GM21723 (cell line): ENCODE results near the gene RPS3.
A peak's percentile ranks its signal among the peaks of the same experiment; 100 is the strongest.
"Not testable (repeated sequence)": the region's sequence is repeated elsewhere in the genome, so short reads cannot be mapped to it uniquely, and the experiment has no call there.

Experiments
- ATAC-seq: cut with Tn5 transposase; IDR thresholded peaks from one replicate; pipeline ENCODE4 v1.9.1; 2021; ENCODE audit warnings: mild to moderate bottlenecking, moderate library complexity; ENCODE audit not compliant: unreplicated experiment

RPS3 gene

DNA sequence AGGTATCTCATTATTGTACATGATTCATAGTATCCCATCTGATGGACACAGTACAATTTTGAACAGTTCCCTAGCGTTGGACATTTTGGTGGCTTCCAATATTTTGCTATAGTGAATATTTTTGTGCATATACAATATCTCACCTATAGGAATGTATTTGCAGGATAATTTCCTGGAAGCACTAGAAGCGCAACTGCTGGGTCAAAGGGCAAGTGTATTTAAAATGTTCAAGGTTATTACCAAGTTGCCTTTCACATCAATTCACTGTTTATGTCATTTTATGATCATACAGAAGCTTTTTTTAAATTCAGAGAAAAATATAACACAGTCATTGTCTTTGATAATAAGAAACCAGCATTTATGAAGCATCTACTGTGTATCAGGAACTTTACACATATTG, 19.1 kb upstream of the RPS3 start:
- no peak for ATAC-seq

DNA sequence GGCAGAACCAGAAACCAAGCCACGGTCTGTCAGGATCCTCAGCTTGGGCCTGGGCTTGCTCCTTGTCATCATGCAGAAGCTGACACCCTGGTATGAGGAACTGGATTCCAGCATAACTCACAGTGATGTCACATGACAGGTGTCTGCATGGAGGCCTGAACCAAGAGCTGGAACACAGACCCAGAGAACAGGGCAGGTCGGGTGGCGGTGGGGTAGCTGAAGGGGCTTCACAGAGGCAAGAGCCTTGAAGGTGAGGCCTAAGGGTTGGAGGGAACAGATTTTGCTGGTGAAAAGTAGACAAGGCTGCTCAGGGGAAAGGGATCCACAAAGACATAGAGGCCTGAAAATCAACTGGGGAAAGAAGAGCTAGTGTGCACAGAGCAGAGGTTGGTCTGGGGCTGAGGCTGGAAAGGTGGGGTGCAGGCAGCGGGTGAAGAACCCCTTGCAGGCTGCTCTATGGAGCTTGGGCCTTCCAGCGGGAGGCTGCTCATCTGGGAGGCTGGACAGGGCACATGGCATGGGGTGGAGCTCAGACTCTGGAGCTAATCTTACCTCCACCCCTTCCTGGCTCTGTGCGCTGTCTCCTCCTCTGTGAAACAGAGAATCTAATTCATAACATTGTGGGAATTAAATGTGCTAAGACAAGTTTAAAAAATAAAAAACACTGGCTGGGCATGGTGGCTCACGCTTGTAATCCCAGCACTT, 18.4 kb upstream of the RPS3 start:
- ATAC-seq: no peak

DNA sequence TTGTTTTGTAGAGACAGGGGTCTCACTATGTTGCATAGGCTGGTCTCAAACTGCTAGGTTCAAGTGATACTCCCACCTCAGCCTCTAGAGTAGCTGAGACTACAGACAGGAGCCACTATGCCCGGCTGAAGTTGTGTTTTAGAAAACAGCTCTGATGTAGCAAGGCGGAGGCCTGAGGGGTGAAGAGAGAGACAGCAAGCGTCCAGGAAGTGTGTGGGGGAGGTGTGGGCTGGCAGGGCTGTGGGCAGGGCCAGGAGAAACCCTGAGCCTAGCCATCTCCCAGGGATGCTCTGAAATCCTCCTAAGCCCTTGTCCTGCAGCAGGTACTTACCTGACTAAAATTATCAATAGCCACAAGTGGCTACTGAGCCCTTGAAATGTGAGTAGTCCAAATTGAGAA, 16.1 kb upstream of the RPS3 start:
- no peak for ATAC-seq

DNA sequence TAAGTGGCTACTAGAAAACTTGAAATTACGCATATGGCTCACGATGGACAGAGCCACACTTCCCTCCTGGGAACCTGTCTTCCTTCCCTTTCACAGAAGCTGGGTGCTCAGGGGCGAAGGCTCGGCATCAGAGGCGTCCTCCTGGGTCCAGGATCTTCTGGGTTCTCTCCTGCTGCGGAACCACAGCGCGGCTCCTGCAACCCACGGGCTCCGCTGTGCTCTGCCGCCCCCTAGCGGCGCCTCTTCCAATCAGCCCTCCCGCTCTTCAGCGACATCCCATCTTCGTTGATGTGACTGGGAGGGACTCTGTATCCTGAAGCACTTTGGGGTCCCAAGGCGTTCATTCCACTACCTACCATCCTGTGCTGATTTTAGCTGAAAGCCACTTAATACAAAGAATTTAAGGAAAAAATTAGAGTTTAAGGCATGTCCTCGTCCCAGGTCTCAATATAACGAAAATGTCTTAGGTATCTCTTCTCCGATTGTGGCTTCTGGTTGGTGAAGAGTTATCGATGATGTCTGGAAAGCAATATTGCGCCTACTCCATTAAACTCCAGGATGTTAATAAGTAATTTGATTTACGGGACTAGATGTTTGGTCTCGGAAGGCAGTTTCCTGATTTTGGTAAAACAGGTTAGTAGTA, 14.8 kb upstream of the RPS3 start:
- no peak for ATAC-seq

DNA sequence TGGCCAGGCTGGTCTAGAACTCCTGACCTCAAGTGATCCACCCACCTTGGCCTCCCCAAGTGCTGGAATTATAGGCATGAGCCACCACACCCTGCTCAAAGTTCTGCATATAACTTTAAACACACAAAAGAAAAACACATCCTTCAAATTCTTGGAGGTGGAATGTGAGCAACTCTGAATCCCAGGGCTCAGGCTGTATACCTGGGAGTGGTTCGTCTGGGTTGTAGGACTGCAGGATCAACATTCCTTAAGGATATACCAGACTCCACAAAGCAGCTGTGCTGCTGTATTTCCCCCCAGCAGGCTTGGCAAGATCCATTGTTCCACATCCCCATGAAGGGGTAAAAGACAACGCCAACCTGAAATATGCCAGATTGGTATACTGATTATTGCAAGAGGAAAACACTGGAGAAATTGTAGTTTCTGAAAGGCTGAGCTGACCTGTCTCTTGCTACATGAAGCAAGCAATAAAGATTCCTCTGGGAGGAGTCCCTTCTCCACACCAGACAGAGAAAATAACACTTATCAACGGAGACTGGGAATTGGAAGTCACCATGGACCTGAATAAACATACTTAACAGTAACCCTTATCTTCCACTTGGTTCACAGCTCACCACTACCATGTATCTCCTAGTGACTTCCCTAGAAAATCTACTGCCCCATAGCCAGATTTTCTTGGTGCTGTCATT, 12.2 kb upstream of the RPS3 start:
- no peak for ATAC-seq

DNA sequence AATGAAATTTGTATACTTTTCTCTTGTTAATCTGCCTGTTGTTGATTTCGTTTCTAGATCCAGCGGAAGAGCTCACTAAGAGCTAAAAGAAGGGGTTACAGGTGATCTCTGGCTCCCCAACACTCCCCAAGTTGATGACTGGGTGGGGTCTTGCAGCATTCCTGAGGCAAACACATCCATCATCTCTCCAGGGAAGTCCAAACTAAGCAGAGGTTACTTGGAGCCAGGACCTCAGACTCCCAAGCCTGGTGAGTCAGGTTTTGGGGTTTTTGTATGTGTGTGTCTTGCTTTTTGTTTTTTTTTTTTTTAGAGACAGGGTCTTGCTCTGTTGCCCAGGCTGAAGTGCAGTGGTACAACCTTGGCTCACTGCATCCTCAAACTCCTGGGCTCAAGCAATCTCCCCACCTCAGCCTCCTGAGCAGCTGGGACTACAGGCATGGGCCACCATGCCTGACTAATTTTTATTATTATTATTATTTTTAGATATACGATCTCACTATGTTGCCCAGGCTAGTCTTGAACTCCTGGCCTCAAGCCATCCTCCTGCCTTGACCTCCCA, 11.5 kb upstream of the RPS3 start:
- no peak for ATAC-seq

DNA sequence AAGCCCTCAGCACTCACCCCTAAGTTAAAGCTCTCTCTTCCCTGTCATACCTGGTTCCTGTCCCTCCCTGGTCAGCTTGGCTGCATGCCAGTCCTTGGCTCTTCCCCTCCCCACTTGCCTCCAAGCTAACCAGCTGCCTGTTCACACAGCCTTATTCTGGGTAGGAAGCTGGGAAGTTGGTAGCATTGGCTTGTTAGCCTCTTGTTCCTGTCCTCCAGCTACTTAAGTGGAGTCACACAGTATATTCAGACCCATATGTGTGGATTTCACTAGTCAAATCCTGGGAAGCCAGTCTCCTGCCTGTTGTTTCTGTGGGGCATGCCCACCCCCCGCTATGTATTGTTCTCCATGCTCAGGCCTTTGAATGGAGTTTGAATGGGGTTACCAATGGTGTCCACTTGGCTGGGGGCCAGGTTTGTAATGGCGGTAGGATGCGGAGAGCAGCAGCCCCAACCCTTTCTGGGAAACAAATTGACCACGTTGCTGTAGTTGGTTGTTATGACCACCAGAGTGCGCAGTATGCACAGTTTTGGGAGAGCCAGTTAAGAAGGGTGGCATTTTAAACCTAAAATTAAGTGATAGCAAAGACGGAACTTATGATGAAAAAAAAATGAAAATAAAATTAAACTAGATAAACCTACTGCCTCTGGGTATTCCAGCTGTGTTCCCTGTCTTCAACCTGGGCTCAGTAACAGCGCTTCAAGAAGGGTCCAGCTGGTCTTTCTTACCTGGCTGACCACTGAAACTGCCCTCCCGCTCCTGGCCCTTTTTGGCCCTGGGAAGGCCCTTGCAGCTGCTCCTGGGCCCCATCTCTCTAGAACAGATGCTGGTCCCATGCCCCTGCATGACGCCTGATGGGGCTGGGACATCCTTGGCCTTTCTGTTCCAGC, 10.7 kb upstream of the RPS3 start:
- peak; percentile 55 for ATAC-seq

DNA sequence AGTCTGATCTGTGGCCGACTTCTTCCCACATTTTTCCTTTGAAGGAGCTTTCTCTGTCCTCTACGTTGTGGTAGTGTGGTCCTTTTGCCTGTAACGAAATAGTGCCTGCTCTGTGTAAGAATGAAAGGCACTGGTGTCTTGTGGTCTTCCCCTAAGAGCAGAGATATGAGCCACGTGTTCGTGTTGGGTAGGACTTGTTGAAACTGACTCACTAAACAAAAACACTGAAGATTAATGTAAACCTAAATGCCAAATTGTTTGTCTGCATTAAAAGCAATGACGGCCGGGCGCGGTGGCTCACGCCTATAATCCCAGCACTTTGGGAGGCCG, 10.1 kb upstream of the RPS3 start:
- ATAC-seq: no peak

DNA sequence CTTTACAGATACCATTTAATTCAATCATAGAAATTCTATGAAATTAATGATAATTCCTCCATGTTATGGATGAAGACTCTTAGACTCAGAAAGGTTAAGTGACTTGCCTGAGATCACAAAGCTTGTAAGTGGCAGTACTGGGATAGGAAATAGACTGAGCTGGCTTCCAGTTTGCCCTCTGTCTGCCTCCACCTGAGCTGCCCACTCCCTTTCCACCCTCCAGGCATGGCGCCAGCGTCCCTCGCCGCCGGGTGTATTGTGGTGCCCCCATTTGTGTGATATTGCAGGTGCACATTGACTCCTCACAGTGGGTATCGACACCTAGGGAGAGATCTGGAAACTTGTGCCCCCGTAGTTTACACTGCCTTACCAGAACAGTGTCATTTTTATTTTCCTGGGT, 9.4 kb upstream of the RPS3 start:
- ATAC-seq: no peak

DNA sequence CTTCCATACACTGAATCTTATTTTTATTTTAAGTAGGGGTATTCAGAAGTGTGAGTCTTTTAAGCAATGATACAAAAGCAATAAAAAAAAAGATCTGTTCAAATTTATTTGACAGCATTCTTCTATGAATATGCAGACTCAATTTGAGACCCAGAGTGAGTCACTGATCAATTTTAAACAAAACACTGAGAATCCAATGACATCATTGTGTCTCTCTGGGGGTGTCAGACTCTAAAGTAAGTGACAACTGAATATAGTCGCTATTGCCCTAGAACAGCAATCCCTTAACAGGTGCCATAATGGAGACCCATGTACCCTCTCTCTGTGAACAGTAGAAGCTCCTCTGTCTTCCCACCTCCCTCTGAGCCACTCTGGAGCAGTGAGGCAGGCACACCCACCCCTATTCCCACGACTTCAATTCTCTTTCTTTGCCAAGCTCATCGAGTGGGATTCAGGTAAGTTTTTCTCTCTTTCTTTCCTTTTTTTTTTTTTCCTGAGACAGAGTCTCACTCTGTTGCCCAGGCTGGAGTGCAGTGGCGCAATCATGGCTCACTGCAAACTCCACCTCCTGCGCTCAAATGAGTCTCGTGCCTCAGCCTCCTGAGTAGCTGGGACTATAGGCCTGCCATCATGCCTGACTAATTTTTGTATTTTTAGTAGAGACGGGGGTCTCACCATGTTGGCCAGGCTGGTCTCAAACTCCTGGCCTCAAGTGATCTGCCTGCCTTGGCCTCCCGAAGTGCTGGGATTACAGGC, 5.1 kb upstream of the RPS3 start:
- ATAC-seq: no peak

DNA sequence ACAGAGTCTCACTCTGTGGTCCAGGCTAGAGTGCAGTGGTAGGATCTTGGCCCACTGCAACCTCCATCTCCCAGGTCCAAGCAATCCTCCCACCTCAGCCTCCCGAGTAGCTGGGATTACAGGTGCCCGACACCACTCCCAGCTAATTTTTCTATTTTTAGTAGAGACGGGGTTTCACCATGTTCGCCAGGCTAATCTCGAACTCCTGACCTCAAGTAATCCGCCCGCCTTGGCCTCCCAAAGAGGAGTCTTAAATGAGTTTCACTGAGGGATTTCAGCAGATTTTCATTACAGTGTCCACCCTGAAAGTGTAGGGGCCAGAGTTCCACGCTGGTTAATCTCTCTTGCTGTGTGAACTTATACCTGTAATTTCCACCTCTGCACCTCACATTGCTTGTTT, 412 bp upstream of the RPS3 start:
- no peak for ATAC-seq

DNA sequence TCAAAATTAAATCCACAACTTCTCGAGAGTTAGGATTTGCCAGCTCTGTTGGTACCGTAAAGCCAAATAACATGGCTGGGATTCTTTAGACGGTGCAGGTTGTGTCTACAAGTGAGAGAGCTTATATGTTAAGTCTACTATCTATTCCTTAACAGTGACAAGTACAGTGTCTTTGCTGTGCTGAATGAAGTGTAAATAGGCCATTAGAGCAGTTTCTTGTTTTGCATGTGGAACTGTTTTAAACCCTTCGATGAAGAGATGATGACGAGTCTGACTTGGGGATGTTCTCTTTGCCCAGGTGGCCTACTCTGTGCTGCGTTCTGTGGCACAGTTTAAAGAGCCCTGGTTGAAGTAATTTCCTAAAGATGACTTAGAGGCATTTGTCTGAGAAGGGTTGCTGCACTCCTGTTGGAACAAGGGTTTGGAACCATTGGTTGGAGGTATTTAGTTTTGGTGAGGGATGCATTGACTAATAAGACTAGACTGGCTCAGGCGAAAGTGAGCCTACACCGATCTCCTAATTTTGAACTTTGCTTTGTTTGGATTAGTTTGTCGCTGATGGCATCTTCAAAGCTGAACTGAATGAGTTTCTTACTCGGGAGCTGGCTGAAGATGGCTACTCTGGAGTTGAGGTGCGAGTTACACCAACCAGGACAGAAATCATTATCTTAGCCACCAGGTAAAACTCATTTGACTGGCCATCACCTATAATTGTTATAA, 988 bp downstream of the RPS3 start:
- ATAC-seq: no peak

DNA sequence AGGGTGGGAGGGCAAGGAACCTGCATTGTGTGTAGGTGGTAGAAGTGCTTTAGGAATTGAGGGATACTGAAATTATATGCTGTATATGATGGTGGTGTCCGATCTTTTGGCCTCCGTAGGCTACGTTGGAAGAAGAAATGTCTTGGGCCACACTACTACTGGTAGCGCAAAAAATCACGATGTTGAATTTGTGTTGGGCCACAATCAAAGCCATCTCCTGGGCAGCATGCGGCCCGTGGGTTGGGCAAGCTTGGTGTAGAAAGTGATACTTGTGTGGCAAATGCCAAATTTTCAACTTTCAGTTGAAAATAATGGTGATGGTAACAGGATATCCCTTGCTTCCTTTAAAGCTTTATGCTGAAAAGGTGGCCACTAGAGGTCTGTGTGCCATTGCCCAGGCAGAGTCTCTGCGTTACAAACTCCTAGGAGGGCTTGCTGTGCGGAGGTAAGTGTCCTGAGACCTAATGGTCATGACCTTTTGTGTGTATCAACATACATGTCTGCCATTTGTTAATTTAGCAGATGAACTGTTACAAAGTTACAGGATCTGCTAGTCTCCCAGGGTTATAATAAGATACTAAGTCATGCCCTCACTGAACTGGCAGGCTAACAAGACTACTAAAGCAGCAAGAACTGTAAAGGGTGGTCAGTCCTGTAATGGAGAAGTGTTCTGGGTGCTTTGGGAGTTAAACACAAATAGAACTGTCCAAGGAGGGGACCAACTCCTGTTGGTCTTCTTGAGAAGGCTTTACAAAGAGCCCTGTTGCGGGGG, 2.9 kb downstream of the RPS3 start:
- ATAC-seq: no peak

DNA sequence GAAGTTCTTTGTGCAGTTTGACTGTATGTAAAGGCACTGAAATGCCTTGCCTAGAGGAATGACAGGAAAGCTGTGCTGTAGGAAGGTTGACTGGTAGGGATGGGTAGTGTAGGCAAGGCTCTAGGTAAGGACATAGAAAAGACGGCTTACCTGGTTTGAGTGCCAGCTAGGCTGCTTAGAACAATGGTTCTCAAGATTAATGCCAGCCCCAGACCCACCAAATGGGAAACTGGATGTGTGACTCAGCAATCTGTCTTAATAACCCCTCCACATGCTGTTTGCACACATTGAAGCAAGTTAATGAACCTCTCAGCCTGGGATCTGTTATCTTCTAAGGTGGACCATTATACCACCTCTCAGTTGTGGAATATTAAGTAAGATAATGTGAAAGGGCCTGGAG, 3.7 kb downstream of the RPS3 start:
- no peak for ATAC-seq

DNA sequence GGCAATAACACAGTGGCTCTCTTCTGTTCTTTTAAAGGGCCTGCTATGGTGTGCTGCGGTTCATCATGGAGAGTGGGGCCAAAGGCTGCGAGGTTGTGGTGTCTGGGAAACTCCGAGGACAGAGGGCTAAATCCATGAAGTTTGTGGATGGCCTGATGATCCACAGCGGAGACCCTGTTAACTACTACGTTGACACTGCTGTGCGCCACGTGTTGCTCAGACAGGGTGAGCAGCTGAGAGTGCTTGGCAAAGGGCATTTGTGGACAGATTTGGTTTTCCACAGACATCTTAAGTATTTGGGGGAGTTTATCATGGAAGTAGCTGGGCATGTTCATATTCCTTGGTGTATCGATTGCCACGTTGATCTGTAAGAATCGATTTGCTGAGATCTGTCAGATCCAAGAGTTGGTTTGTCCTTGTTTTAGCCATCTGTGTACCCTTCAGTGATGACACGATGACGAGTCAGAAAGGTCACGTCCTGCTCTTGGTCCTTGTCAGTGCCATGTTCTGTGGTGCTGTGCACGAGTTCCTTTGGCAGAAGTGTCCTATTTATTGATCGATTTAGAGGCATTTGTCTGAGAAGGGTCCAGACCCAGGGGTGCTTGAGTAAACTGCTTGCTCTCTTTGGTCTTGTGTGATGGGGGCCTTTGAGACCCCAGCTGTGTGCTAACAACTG, 4.8 kb downstream of the RPS3 start:
- ATAC-seq: no peak

DNA sequence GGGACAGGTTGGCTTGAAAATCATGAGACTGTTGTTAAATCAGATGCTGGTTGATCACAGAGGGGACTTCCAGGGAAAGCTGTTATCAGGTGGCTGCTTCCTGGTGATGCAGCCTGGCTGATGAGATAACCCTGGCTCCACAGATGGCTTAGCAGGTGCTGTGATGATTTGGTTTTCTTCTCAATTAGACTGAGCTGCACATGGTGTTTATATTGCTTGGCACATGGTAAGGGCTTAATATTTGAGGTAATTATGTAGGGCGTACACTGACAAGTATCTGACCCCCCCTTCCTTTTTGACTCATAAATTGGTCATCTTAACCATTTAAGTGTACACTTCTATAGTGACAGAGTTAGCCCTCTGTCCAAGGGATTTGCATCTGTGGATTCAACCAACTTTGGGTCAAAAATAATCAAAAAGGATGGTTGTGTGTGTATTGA, 7.0 kb downstream of the RPS3 start:
- no peak for ATAC-seq

DNA sequence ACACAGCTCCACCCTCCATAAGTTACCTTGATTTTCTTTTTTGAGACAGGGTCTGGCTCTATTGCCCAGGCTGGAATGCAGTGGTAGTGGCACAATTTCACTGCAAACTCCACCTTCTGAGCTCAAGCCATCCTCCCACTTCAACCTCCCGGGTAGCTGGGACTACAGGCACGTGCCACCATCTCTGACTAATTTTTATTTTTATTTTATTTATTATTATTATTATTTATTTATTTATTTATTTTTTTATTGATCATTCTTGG, 9.6 kb downstream of the RPS3 start:
- ATAC-seq: no peak

DNA sequence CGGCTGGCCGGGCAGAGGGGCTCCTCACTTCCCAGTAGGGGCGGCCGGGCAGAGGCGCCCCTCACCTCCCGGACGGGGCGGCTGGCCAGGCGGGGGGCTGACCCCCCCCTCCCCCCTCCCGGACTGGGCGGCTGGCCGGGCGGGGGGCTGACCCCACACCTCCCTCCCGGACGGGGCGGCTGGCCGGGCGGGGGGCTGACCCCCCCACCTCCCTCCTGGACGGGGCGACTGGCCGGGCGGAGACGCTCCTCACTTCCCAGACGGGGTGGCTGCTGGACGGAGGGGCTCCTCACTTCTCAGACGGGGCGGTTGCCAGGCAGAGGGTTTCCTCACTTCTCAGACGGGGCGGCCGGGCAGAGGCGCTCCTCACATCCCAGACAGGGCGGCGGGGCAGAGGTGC, 10.7 kb downstream of the RPS3 start:
- ATAC-seq: not testable (repeated sequence)

DNA sequence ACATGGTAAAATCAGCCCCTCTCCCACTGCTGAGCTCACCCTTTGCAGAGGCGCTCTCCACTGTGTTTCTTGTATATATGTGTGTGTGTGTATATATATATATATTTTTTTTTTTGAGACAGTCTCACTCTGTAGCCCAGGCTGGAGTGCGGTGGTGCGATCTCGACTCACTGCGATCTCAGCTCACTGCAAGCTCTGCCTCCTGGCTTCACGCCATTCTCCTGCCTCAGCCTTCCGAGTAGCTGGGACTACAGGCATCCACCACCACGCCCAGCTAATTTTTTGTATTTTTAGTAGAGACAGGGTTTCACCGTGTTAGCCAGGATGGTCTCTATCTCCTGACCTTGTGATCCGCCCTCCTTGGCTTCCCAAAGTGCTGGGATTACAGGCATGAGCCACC, 13.8 kb downstream of the RPS3 start:
- not testable (repeated sequence) for ATAC-seq
